ENCODE measurements around the gene CTPS2.
"Not testable (repeated sequence)": the region's sequence is repeated elsewhere in the genome, so short reads cannot be mapped to it uniquely, and the experiment has no call there.

CTPS2 gene

DNA sequence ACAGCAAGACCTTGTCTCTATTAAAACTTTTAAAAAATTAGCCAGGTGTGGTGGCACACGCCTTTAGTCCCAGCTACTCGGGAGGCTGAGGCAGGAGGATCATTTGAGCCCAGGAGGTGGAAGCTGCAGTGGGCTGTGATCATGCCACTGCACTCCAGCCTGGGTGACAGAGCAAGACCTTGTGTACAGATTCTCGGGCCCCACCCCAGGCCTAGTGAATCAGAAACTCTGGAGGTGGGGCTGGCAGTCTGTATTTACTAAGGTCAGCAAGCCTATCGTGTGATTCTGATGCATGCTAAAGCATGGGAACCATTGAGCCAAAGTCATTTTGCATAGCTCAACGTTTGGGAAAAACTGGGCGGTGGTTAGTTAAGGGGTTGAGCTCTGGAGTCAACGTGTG lies 59.0 kb downstream of the CTPS2 start:
- DNase-seq (ENCODE audit: low spot score): no peak

DNA sequence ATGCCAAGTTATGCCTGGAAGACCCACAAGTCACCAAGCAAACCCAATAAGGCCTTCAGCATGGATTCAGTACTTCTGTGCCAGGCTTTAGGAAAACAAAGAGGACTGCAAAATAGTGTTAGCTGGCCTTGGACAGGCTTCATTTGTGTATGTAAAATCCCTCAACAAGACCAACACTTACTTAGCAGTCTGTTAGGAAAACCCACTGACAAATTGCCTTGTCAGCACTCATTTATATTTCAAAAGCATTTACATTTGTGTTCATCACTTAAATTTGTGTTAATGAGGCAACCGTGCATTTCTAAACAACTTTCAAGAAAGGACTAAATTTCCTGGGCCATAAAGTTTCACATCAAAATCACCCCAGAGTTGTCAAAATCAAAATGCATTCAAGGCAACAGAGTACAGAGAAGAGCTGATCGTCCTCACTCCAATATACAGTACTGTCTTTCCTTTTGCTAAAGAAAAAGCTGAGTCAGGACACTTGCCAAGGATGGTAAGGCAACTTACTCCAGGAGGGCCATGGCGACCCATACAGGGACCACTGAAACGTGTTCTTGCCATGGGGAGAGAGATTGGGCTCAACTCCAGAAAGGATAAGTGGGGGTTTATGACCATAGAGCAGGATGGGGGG lies 61.0 kb downstream of the CTPS2 start:
- DNase-seq (ENCODE audit: low spot score): no peak

DNA sequence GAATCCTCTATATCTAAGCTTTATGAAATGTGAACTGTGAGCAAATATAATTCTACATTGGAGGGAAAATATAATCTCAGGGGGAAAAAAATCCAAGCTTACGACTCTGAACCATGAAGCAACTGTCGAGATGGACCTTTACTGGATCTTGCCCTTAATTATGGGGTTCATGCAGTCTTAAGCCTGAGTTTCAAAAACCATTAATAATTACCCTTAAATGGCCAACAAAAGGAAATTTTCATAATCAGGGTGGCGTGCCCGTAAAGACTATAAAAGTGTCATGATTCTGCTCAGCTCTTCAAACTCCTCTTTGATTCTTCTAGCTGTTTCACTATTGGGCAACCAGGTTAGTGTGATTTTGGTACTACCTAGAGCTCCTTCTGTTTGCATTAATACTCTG lies 62.6 kb downstream of the CTPS2 start, which contains the start of gene S100G:
Gene S100G (plus strand): TSS at position 301 of the 400 bp plus-strand sequence. CDS start 849 bp downstream, outside the sequence.
- no peak for DNase-seq (ENCODE audit: low spot score)

DNA sequence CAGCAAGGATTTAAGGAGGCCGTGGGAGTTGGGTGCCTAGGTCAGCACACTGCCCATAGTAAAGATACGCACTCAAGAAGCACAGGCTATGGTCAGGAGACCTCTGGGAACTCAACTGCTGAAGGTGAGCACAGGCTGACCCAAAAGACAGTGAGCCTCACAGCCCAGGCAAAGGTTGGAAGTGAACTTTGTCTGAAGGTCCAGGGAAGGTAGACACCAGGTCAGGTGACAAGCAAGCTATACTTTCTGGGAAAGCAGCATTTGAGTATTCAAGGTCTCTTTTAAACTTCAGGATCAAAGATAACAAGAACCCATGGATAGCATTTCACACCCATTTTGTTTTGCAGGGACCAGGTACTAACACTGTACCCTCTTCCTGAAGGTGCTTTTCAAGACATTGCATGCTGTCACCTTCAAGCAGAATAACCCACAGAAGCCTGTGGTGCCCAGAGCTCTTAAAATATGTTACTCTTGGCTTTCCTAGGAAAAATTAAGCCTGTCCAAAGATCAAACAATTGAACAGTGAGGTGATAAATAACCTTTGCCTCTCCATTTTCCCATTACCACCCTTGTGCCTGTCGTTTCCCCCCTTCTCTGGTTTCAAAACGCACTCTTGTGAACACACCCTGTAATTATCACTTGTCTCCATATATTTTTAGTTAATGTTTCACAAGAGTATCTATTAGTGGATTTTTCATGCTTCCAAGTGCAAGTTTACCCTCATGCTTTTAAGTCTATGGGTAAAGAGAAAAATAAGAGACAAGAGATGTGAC lies 65.9 kb downstream of the CTPS2 start:
- DNase-seq (ENCODE audit: low spot score): no peak

GRCh38 chrX:16643176-16643575 lies 69.3 kb downstream of the CTPS2 start:
- DNase-seq (ENCODE audit: low spot score): no peak

GRCh38 chrX:16640823-16641222 lies 71.6 kb downstream of the CTPS2 start:
- DNase-seq (ENCODE audit: low spot score): no peak

GRCh38 chrX:16639966-16640365 lies 72.5 kb downstream of the CTPS2 start:
- no peak for DNase-seq (ENCODE audit: low spot score)

- no peak for DNase-seq (ENCODE audit: low spot score)
Observed at GRCh38 chrX:16638533-16638932, 73.9 kb downstream of the CTPS2 start.

DNA sequence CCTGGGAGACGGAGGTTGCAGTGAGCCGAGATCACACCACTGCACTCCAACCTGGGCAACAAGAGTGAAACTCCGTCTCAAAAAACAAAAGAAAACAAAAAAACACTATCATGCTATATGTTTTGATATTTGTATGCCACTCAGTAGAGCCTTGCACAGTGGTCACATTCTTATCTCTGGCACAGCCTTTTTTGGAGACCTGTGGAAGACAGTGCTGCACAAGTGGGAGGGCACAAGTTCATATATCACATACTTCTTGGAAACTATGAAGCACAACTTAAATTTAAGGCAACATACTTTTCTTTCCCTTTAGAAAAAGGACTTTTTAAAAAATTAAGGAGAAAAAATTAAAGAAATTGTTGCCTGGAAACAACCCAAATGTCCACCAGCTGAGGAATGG lies 76.9 kb downstream of the CTPS2 start:
- DNase-seq (ENCODE audit: low spot score): no peak

DNA sequence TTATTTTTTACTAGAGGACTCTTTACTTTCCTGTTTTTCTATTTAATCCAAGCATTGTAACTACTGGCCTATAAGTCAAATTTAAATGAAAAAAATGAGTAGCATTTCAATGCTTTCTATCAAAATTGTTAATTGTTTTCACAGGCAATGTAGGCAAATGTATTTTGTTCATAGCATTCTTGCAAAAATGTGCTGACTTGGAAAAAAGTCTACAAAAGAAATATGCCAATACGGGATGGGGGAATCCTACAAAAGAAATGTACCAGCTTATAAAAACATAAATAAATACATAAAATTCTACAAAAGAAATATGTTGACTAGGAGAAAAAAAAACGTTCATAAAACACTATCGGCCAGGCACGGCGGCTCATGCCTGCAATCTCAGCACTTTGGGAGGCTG lies 77.4 kb downstream of the CTPS2 start:
- no peak for DNase-seq (ENCODE audit: low spot score)

DNA sequence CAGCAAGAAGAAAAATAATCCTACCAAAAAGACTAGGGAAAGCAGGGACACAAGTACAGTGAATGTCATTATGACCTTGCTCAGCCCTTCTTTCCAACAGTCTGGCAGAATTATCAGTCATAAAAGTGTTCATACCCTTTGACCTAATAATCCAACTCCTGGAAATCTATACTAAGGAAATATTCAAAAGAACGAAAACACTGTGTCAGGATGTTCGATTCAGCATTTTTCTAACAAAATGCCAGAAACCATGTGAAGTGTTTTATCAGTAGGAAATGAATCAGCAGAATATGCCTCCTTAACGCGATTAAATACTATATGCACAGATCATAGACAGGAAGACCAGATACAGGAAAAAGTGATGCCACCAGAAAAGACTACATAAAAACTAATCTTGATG lies 78.7 kb downstream of the CTPS2 start:
- no peak for DNase-seq (ENCODE audit: low spot score)

- DNase-seq (ENCODE audit: low spot score): no peak
Observed at GRCh38 chrX:16629909-16630308, 82.6 kb downstream of the CTPS2 start.

- DNase-seq (ENCODE audit: low spot score): no peak
Observed at GRCh38 chrX:16628946-16629595, 83.4 kb downstream of the CTPS2 start.

GRCh38 chrX:16628511-16628910 lies 84.0 kb downstream of the CTPS2 start:
- DNase-seq (ENCODE audit: low spot score): not testable (repeated sequence)

- no peak for DNase-seq (ENCODE audit: low spot score)
Observed at GRCh38 chrX:16619024-16619423, 93.4 kb downstream of the CTPS2 start.

- no peak for DNase-seq (ENCODE audit: low spot score)
Observed at GRCh38 chrX:16618422-16618821, 94.0 kb downstream of the CTPS2 start.

GRCh38 chrX:16617382-16617781 lies 95.1 kb downstream of the CTPS2 start:
- DNase-seq (ENCODE audit: low spot score): no peak

DNA sequence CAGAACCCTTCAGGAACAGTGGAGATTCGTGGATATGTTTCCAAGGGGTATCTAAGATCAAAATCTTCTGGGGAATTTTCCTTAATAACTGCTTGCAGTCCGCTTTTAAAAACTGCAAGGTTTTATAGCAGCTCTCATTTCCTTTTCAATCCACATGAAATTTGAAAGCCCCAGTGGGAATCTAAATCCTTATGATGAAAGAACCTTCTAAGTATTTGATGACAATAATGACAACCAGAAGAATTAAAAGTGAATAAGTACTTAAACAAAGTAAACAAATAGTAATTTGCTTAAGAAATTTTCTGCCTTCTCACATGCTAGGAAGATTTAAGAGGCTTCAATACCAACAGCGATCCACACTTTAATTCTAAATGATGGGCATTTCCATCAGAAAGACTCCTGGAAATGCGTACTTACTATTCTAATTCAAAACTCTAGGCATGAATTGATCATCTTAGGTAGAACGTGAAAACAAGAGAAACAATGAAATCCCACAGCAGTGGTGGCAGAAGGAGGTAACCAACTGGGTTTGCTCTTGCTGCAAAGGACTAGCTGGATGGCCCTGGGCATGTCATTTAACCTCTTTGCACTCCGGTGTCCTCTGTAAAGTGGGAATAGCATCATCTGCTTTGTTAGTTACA lies 100.1 kb downstream of the CTPS2 start:
- no peak for DNase-seq (ENCODE audit: low spot score)

DNA sequence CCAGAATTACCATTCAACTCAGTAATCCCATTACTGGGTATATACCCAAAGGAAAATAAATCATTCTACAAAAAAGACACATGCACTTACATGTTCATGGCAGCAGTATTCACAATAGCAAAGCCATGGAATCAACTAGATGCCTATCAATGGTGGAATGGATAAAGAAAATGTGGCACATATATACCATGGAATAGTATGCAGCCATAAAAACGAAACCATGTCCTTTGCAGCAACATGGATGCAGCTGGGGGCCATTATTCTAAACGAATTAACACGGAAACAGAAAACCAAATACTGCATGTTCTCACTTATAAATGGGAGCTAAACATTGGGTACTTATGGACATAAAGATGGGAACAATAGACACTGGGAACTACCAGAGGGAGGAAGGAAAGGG lies 101.8 kb downstream of the CTPS2 start:
- not testable (repeated sequence) for DNase-seq (ENCODE audit: low spot score)

- DNase-seq (ENCODE audit: low spot score): no peak
Observed at GRCh38 chrX:16610121-16610621, 102.3 kb downstream of the CTPS2 start.

GRCh38 chrX:16606142-16606720 lies 106.2 kb downstream of the CTPS2 start:
- DNase-seq (ENCODE audit: low spot score): no peak

DNA sequence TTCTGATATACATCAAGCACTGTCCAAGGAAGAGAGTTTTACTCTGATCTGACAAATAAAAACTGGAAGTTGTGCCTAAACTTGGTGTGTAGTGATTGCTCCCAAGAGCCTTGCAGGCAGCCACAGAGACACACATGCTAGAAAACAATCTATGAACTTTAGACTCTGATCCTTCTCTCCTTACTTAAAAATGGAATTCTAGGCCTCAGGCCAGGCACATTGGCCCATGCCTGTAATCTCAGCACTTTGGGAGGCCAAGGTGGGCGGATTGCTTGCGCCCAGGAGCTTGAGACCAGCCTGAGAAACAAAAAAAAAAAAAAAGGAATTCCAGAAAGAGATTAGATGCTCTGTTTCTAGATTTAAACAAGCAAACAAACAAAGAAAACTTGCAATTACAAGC lies 108.1 kb downstream of the CTPS2 start:
- no peak for DNase-seq (ENCODE audit: low spot score)
